ENCODE data around the gene PES1.
"Not testable (repeated sequence)": the region's sequence is repeated elsewhere in the genome, so short reads cannot be mapped to it uniquely, and the experiment has no call there.

The PES1 gene

GRCh38 chr22:30573594-30574094, 18.1 kb downstream of the PES1 start:
- DNase-seq: no peak

GRCh38 chr22:30572840-30573593, 18.7 kb downstream of the PES1 start:
- DNase-seq: no peak

- DNase-seq: no peak
These were observed 19.5 kb downstream of the PES1 start for GRCh38 chr22:30572210-30572609.

GRCh38 chr22:30569674-30570202, 22.0 kb downstream of the PES1 start:
- no peak for DNase-seq

GRCh38 chr22:30568137-30568805, 23.4 kb downstream of the PES1 start:
- no peak for DNase-seq

- not testable (repeated sequence) for DNase-seq
These were observed 24.4 kb downstream of the PES1 start for GRCh38 chr22:30567277-30567676.

- no peak for DNase-seq
These were observed 25.6 kb downstream of the PES1 start for GRCh38 chr22:30566125-30566524.

- DNase-seq: no peak
These were observed 26.4 kb downstream of the PES1 start for GRCh38 chr22:30565341-30565740.

- no peak for DNase-seq
These were observed 27.0 kb downstream of the PES1 start for GRCh38 chr22:30564761-30565119.

GRCh38 chr22:30564045-30564760, 27.5 kb downstream of the PES1 start:
- no peak for DNase-seq

- no peak for DNase-seq
These were observed 29.3 kb downstream of the PES1 start for GRCh38 chr22:30562366-30562765.

- no peak for DNase-seq
These were observed 30.1 kb downstream of the PES1 start for GRCh38 chr22:30561402-30562189.

GRCh38 chr22:30560643-30561202, 31.0 kb downstream of the PES1 start:
- DNase-seq: not testable (repeated sequence)

- DNase-seq: no peak
These were observed 31.8 kb downstream of the PES1 start for GRCh38 chr22:30559889-30560288.

GRCh38 chr22:30557243-30557642, 34.5 kb downstream of the PES1 start:
- DNase-seq: no peak

- no peak for DNase-seq
These were observed 35.3 kb downstream of the PES1 start for GRCh38 chr22:30556388-30556787.

GRCh38 chr22:30555282-30556210, 36.2 kb downstream of the PES1 start:
- no peak for DNase-seq

GRCh38 chr22:30553971-30554370, 37.7 kb downstream of the PES1 start:
- DNase-seq: no peak

- DNase-seq: no peak
These were observed 39.0 kb downstream of the PES1 start for GRCh38 chr22:30552719-30553118.

GRCh38 chr22:30551813-30552212, 39.9 kb downstream of the PES1 start:
- not testable (repeated sequence) for DNase-seq

- DNase-seq: no peak
These were observed 44.5 kb downstream of the PES1 start for GRCh38 chr22:30547188-30547587.
